Transverse colon (tissue), 4 donors: ENCODE data around the gene RAB20. TPM values are rescaled to one million over a fixed set of nuclear protein-coding genes. Genes with fewer than 3 reads are reported as not detected.
A peak's percentile ranks its signal among the peaks of the same experiment; 100 is the strongest.

Source experiments
- DNase-seq: peaks from one replicate; pipeline ENCODE4 v3.0.0-alpha.2; 2019
- H3K27ac ChIP-seq, 4 donors: fragments of 200-600 bp; sonication (generic); 2 replicates each; pipeline ENCODE4 v1.5.1; 2016 to 2018; ENCODE audit warnings: inconsistent platforms in 4 of 4
- H3K27me3 ChIP-seq: fragments of 200-600 bp; sonication (generic); 2 replicates; pipeline ENCODE4 v1.5.1; 2017; ENCODE audit warnings: inconsistent platforms
- H3K36me3 ChIP-seq, 4 donors: fragments of 200-600 bp; sonication (generic); 2 replicates each; pipeline ENCODE4 v1.5.1; 2017 to 2019; ENCODE audit warnings: inconsistent platforms in 4 of 4
- H3K4me1 ChIP-seq, 4 donors: fragments of 200-600 bp; sonication (generic); 2 replicates each; pipeline ENCODE4 v1.5.1; 2017 to 2020; ENCODE audit warnings: inconsistent platforms in 4 of 4
- H3K4me3 ChIP-seq, 4 donors: fragments of 200-600 bp; sonication (generic); 1 replicate in 1 of 4; 2 replicates in 3 of 4; pipeline versions ENCODE4 v1.5.1 to v1.6.1; 2017 to 2019; ENCODE audit warnings: inconsistent platforms in 4 of 4
- H3K9me3 ChIP-seq, 2 donors: fragments of 200-600 bp; sonication (generic); 2 replicates each; pipeline ENCODE4 v1.5.1; 2017 to 2019; ENCODE audit warnings: inconsistent platforms in 2 of 2
- EP300 ChIP-seq: sonication (generic); formaldehyde crosslinking; IDR thresholded peaks from one replicate; pipeline ENCODE4 v1.6.1; 2017; ENCODE audit warnings: antibody characterized with exemption, low read depth
- POLR2A ChIP-seq: fragments of 450-650 bp; IDR thresholded peaks from one replicate; pipeline ENCODE4 v1.6.1; 2016; ENCODE audit warnings: antibody characterized with exemption, mild to moderate bottlenecking, moderate library complexity
- POLR2AphosphoS5 ChIP-seq, 3 donors: sonication (generic); formaldehyde crosslinking; IDR thresholded peaks; one replicate each; pipeline ENCODE4 v1.6.1; 2016; ENCODE audit warnings: antibody characterized with exemption in 3 of 3
- WGBS, 2 donors: methylation state at CpG; one replicate each; pipeline ENCODE4 v1.1.5; 2018; ENCODE audit warnings: low coverage in 1 of 2; 5-methylcytosine and 5-hydroxymethylcytosine counted together
- in situ Hi-C, 4 donors: fragments of 200-750 bp; cut with MboI; loops; one replicate each; pipeline versions ENCODE4 v1.15.0 to v1.15.1; 2017; ENCODE audit warnings: low sequenced_read_pairs in 3 of 4, low pct_ligation_motif_present in 1 of 4, low pct_unique_long_range_greater_than_20kb in 1 of 4
- intact Hi-C: fragments of 100-400 bp; cut with DNase I; formaldehyde crosslinking; loops from one replicate; pipeline ENCODE4 v1.15.1; 2023; ENCODE audit warnings: low total_unique reads
- total RNA-seq, 4 donors: library from RNA; depleted of rRNA; stranded (reverse); fragments of >200 nt; gene quantifications; one replicate each; pipeline ENCODE4 v1.1.0, GENCODE V29; 2016
- TF ChIP-seq, protein P1 (sequence below), 5 experiments: fragments of 200-600 bp in 3 of 5; fragments of 450-650 bp in 2 of 5; sonication (generic) in 3 of 5; IDR thresholded peaks; 1 replicate in 2 of 5; 2 replicates in 3 of 5; pipeline ENCODE4 v1.5.1; 2016 to 2017; ENCODE audit warnings: antibody characterized with exemption in 5 of 5, inconsistent platforms in 3 of 5, mild to moderate bottlenecking in 2 of 5, moderate library complexity in 1 of 5

Gene RAB20
- total RNA-seq, 4 donors from 2014 or later: 12.5 to 66.2 (median 54.1) TPM

- Histone ChIP-seq H3K4me3 (no peak overlapping the region), H3K9me3 (no peaks in the 10 kb centered on the region), H3K36me3 (no peaks in the 10 kb centered on the region), H3K27ac (peak overlapping the region; percentile 70 to 82 (median 76)), H3K4me1 (peaks cover 38 to 81% (median 62%) of the 10 kb centered on the region in 4 donors), H3K27me3 (no peaks in the 10 kb centered on the region)
- in situ Hi-C loops (no loop called here), intact Hi-C loops (no loop called here)
- no peak for DNase-seq
- WGBS, 2 donors: 63% methylated on average over 10 of the region's 10 CpGs; no CpG with 5 or more reads in 1 of the 2 donors
- TF ChIP-seq POLR2A (no peak), EP300 (no peak), POLR2AphosphoS5 (IDR thresholded peaks at IDR 0.05) (no peak)
- TF ChIP-seq, protein P1, sequence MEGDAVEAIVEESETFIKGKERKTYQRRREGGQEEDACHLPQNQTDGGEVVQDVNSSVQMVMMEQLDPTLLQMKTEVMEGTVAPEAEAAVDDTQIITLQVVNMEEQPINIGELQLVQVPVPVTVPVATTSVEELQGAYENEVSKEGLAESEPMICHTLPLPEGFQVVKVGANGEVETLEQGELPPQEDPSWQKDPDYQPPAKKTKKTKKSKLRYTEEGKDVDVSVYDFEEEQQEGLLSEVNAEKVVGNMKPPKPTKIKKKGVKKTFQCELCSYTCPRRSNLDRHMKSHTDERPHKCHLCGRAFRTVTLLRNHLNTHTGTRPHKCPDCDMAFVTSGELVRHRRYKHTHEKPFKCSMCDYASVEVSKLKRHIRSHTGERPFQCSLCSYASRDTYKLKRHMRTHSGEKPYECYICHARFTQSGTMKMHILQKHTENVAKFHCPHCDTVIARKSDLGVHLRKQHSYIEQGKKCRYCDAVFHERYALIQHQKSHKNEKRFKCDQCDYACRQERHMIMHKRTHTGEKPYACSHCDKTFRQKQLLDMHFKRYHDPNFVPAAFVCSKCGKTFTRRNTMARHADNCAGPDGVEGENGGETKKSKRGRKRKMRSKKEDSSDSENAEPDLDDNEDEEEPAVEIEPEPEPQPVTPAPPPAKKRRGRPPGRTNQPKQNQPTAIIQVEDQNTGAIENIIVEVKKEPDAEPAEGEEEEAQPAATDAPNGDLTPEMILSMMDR (IDR thresholded peaks at IDR 0.05): no peak
Observed at GRCh38 chr13:110521296-110521680, 40.2 kb downstream of the RAB20 start.

DNA sequence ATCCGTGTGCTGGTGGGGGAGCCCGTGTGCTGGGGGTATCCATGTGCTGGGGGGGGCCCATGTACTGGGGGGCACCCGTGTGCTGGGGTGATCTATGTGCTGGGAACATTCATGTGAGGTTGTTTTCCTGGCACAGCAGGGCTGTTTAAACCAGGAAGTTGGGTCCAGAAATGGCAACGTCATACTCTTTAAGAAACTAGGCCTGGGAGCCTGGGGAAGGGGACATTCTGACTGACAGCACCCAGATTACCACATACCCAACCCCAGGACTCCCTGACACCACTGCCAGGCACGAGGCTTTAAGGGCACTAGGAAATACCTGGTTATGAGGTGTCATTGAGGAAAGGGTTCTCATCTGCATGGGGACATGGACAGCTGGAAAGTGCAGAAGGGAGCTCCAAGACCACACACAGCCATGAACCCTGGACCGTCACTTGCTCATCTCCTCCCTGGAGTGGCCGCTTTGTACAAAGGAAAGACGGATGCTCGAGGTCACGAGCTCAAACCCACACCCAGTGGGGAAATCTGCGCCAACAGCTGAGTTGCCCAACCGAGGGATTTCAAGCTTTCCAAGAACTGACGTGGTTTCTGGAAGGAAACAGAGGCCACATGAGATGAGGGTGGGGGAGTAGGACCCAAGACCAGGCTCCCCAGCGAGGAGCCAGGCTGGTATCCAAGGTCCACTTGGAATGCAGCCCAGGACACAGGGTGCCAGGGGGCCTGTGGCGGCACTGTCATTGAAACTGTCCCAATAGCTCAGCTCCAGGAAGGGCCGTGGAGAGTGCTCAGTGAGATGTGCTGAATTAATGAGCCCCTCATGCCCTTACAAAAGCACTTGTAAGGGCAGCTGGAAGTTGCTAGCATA, 40.9 kb downstream of the RAB20 start:
- Histone ChIP-seq H3K27me3 (no peaks in the 10 kb centered on the region), H3K4me1 (peaks cover 32 to 75% (median 56%) of the 10 kb centered on the region in 4 donors), H3K36me3 (no peaks in the 10 kb centered on the region), H3K4me3 (no peak overlapping the region), H3K27ac (peak overlapping the region; percentile 70 to 82 (median 76)), H3K9me3 (no peaks in the 10 kb centered on the region)
- DNase-seq: peak; percentile 88
- intact Hi-C loops (no loop called here), in situ Hi-C loops (no loop called here)
- peak; percentile 95 for TF ChIP-seq EP300
- TF ChIP-seq POLR2AphosphoS5 (IDR thresholded peaks at IDR 0.05): peak; percentile 70 to 72 (median 72)
- TF ChIP-seq POLR2A: peak; percentile 13
- TF ChIP-seq, protein P1 (IDR thresholded peaks at IDR 0.05): no peak
- WGBS, 2 donors: 39% methylated on average over 16 of the region's 16 CpGs; no CpG with 5 or more reads in 1 of the 2 donors

DNA sequence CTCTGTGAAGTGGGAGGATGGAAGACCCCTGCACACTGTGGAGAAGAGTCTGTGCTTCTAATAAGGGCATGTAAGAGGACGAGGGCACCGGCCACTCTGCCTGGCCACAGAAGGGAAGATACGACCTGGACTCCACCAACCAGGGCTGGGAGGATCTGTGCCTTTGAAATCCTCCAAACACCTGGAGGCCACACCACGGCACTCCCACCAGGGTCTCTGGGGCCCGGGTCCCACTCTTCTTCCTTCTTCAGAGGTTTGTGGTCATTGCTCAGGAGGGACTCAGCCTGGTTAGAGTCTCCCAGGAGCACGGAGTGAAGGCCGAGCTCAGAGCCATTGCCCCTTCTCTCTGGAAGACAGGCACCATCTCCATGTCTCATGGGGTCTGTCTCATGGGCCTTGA, 42.0 kb downstream of the RAB20 start:
- TF ChIP-seq POLR2A: no peak
- TF ChIP-seq POLR2AphosphoS5 (IDR thresholded peaks at IDR 0.05): no peak
- TF ChIP-seq, protein P1 (IDR thresholded peaks at IDR 0.05): no peak
- intact Hi-C loops: no loop called here
- Histone ChIP-seq H3K4me1 (peaks cover 28 to 63% (median 44%) of the 10 kb centered on the region in 4 donors), H3K27me3 (no peaks in the 10 kb centered on the region), H3K27ac (peak overlapping the region; percentile 70 to 82 (median 76)), H3K9me3 (no peaks in the 10 kb centered on the region), H3K36me3 (no peaks in the 10 kb centered on the region), H3K4me3 (no peak overlapping the region)
- no peak for DNase-seq
- WGBS, 2 donors: 60 to 90% methylated on average over 1 to 7 of the region's 7 CpGs
- in situ Hi-C loops: no loop called here

DNA sequence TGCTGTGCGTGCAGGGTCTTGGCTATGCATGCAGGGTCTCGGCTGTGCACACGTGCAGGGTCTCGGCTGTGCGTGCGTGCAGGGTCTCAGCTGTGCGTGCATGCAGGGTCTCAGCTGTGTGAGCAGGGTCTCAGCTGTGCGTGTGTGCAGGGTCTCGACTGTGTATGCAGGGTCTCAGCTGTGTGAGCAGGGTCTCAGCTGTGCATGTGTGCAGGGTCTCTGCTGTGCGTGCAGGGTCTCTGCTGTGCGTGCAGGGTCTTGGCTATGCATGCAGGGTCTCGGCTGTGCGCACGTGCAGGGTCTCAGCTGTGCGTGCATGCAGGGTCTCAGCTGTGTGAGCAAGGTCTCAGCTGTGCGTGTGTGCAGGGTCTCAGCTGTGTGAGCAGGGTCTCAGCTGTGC, 42.5 kb downstream of the RAB20 start:
- peaks cover 25 to 59% (median 40%) of the 10 kb centered on the region in 4 donors for H3K4me1 ChIP-seq
- TF ChIP-seq, protein P1 (IDR thresholded peaks at IDR 0.05): no peak
- no peak for TF ChIP-seq EP300
- H3K36me3 ChIP-seq: no peaks in the 10 kb centered on the region
- DNase-seq: no peak
- H3K4me3 ChIP-seq: no peak overlapping the region
- H3K9me3 ChIP-seq: no peaks in the 10 kb centered on the region
- in situ Hi-C loops: no loop called here
- 88% methylated on average over 15 of the region's 16 CpGs; no CpG with 5 or more reads in 1 of the 2 donors for WGBS, 2 donors
- intact Hi-C loops: no loop called here
- H3K27ac ChIP-seq: peak overlapping the region in 1 of 4 donors; percentile 77
- no peaks in the 10 kb centered on the region for H3K27me3 ChIP-seq
